IPS DF 19.7 (cell line): ENCODE results near the gene USP48.
A peak's percentile ranks its signal among the peaks of the same experiment; 100 is the strongest.

ENCODE experiments used
- DNase-seq: peaks from one replicate; pipeline ENCODE4 v3.0.0-alpha.2; 2013; ENCODE audit warnings: low read depth, low spot score

The USP48 gene

DNA sequence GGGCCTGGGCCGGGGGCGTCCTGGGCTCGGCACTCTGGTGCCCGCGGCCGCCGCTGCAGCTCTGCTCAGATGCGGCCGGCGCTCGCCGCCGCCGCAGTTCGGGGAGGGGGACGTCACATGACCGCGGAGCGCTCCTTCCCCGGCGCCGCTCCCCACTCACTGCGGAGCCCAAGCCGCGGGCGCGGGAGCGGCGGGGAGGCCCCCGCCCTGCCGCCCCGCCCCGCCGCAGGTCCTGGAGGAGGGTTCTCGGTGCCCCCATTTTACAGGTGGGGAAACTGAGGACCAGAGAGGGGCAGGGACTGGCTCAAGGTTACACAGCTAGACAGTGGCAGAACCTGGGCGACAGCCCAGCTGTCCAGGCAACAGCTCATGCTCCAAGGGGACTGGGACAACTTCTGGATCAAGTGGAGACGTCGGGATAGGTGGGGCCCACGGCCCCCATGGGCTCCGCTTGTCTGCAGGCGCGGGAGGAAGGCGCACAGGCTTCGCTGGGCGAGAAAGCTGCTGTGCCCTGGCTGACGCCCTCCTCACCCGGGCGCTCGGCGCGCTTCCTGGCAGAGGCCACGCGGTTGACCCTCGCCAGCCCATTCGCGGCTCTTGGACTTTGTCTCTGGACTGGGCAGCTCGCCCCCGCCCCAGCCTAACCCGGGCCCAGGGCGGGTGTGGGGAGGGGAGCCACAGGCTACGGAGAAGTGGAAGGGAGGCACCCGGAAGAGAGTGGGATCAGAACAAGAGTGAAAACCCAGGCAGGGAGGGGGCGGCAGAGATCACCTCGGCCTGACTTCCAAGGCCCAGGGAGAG lies 113.5 kb downstream of the USP48 start, which contains the start of gene RAP1GAP:
Gene RAP1GAP (minus strand): TSS at position 100 of the 801 bp plus-strand sequence. CDS start 49,325 bp downstream, outside the sequence.
- no peak for DNase-seq

- DNase-seq, result no peak
These were observed 114.0 kb downstream of the USP48 start for GRCh38 chr1:21668951-21669257.

- DNase-seq, result no peak
These were observed 114.6 kb downstream of the USP48 start for GRCh38 chr1:21668232-21668950.

- no peak for DNase-seq
These were observed 115.4 kb downstream of the USP48 start for GRCh38 chr1:21667348-21668231.

- no peak for DNase-seq
These were observed 116.2 kb downstream of the USP48 start for GRCh38 chr1:21666576-21667320.

GRCh38 chr1:21665711-21666575 lies 117.0 kb downstream of the USP48 start:
- DNase-seq, result no peak

DNA sequence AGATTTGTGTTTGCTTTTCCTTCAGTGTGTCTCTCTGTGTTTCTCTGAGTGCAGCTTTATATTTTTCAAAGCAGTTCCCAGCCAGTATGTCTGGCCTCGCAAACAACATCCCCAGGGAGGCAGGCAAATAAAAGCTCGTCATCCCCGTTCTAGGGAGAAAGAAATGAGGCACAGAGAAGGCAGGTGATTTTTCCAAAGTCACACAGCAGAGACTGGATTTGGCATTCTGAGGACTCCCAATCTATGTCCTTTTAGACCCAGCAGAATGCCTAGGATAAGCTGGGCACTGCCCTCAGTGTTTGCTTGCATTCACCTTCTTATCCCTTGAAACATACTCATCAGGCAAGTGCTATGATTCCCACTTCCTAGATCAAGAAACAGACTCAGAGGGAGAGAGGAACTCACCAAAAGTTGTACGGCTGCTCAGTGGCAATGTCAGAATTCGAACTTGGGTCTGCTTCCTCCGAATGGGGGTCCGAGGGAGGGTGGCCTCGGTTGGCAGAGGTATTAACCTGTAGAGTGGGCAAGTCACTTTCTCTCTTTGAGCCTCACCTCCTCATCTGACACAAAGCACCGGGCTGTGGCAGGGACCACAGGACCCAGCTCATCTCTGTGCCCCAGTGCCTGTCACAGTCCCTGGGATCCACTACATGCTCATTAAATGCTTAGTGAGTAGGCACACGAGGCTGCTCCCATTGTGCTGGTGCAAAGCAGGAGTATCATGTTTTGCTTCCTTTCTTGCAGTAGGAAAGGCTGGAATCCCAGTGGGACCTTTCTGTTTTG lies 118.0 kb downstream of the USP48 start:
- no peak for DNase-seq

GRCh38 chr1:21663951-21664805 lies 118.8 kb downstream of the USP48 start:
- DNase-seq, result no peak

DNA sequence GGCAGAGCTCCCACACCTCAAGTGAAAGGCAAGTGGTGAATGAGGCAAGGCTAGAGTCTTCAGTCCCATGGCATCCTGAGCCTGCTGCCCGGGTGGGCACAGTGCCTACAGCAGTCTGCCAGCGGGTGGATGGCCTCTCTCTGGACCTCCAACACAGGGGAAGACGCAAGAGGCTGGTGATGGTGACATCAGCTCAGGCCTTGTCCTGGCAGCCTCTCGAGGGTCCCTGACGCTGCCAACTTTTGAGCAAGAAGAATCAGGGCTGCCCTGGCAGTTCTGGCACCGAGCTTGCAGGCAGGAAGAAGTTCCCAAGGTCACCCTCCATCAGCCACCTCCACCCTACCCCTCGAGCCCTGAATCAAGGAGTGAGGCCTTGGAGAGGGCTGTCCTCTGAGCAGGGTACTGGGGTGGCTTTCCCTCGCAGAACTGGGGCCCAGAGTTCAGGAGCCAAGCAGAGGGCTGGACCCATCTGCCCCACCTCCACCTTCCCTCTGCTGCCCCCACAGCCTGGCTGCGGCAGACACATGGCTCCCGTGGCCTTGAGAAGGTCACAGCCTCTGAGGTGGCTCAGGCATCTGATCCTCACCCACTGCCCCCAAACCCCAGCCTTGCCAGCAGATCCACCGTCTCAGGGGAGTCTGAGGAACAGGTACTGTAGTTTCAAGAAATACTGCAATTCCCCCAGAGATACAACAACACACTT lies 119.5 kb downstream of the USP48 start:
- no peak for DNase-seq

DNA sequence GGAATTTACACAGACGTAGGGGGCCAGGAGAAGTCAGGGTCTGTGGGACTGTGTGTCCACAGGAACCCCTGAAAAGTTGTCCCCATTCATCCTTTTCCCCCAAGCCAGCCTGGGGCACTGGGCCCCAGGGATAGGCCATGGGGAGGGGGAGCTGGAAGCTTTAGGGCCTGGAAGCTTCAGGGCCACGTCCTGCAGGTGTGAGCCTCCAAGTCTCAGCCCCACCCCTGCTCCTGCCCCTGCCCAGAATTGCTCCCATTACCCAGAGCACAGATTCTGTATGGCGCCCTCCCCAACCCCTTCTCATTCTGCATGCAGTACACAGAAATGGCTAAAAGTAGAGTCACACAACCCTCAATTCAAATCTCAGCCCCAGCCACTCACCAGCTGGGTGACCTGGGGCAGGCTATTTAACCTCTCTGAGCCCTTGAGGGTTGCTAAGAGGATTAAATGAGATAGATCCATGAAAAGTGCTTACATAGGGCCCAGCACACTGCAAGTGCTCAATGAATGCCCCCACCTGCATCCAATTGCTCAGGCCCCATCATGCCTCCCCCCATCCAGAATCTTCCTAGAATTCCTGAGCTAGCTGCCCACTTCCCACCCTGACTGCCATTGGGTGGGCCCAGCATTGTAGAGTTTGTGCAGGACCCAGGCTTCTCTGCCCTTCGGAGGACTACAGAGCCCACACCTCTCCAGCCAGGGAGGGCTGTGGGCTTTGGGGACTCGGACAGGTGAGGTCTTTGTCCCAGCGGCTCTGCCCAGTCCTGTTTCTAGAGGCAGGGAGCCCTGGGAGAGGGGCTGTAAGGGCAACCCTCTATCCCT lies 120.3 kb downstream of the USP48 start:
- no peak for DNase-seq

DNA sequence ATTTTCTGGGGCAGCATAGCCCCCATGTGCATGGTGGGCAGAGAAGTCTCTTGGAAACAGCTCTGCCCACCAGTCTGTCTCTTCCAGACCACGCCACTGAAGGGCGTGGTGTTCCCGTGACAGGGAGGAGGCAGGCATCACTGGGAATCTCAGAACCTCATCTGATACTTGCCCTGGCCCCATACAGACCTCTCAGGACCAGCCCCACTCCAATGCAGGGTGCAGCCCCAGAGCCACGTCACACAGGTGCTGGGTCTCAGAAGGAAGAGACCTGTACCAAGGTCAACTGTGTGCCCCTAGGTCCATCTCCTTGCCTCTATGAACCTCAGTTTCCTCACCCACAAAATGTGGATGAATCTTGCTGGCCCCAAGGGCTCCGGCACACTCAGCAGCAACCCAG lies 121.1 kb downstream of the USP48 start:
- no peak for DNase-seq

- no peak for DNase-seq
These were observed 123.0 kb downstream of the USP48 start for GRCh38 chr1:21659924-21660326.

DNA sequence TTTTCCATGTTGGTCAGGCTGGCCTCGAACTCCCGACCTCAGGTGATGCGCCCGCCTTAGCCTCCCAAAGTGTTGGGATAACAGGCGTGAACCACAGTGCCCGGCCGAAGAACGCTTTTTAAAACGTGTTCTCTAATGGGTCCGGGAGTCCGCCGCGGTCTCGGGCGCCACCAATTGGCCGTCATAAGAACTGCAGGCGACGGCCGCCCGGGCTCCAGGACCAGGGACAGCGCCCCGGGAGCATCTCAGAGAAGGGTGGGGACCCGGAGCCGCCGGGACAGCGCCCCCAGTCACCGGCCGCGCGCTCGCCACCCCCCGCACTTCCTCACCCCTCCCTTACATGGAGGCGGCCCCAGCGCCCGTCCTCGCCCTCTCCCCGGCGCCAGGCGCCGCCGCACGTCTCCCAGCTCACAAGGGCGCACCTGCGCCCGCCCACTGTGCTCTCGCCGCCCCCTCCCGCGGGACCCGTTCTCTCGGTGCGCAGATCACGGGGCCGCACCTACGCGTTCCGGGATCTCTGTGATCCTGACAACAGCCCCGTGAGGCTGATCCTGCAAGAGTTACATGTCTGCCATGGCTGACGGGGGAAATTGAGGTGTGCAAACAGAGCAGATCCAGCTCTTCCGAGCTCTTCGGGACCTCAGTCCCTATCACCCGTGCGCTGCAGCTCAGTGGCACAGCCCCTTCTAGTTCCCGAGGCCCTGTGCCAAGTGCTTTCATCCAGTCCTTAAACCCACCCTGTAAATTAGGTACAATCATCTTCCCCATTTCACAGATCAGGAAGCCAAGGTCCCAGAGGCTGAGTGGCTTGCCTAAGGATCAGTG lies 123.6 kb downstream of the USP48 start:
- DNase-seq, result no peak

DNA sequence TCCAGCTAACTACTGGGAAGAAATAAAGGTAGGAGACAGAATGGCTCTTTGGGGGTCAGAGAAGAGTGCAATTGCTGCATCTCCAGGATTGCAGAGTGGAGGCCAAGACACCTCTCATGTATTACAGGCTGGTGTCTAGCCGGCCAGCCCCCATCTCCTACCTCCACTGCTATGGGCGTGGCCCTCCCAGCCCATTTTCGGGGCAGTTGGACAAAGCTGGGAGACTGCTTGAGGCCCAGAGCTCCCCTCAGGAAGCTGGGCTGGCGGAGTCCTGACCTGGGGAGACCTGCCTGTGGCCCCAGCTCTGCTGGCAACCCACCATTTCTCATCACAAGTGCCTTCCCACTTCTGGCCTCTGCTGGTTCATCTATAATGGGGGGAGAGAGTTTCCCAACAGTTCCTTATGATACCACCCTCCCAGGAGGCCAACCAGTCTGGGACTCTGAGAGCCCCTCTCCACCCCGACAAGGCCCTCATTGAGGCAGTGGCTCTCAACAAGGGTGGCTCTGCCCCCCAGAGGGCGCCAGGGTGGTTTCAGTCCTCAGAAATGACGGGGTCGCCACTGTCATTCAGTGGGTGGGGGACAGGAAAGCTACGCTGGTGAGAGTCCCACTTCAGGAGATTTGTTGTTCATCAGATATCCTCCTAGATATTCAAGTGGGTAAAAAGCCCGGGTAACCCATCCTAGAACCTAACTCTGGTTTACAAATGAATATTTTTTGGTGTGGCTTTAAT lies 125.3 kb downstream of the USP48 start:
- no peak for DNase-seq

- peak; percentile 59 for DNase-seq
These were observed 127.2 kb downstream of the USP48 start for GRCh38 chr1:21655748-21656147.

GRCh38 chr1:21655259-21655658 lies 127.7 kb downstream of the USP48 start:
- DNase-seq, result no peak
